Thoracic aorta (tissue), 2 donors: ENCODE data around the gene SERPINA4. TPM values are rescaled to one million over a fixed set of nuclear protein-coding genes. Genes with fewer than 3 reads are reported as not detected.
A peak's percentile ranks its signal among the peaks of the same experiment; 100 is the strongest.

Experiments used
- ATAC-seq: fragments of 150-250 bp; one replicate; pipeline ENCODE4 v1.8.0; 2017; ENCODE audit warnings: low read depth; ENCODE audit not compliant: insufficient number of reproducible peaks, low FRiP score
- DNase-seq: peaks from one replicate; pipeline ENCODE4 v3.0.0-alpha.2; 2020; ENCODE audit warnings: low spot score
- H3K27ac ChIP-seq, 2 donors: fragments of 200-600 bp; sonication (generic); 1 replicate in 1 of 2; 2 replicates in 1 of 2; pipeline ENCODE4 v1.5.1; 2016; ENCODE audit warnings: mild to moderate bottlenecking in 2 of 2, moderate library complexity in 2 of 2
- H3K27me3 ChIP-seq: fragments of 200-600 bp; sonication (generic); replicated peaks from 2 replicates; pipeline ENCODE4 v1.6.0; 2016; ENCODE audit warnings: mild to moderate bottlenecking; ENCODE audit not compliant: insufficient read depth
- H3K36me3 ChIP-seq: fragments of 200-600 bp; sonication (generic); one replicate; pipeline ENCODE4 v1.5.1; 2016
- H3K4me1 ChIP-seq, 2 donors: fragments of 200-600 bp; sonication (generic); 1 replicate in 1 of 2; 2 replicates in 1 of 2; pipeline versions ENCODE4 v1.5.1 to v1.6.0; 2016; ENCODE audit warnings: low read depth in 2 of 2, mild to moderate bottlenecking in 1 of 2; ENCODE audit not compliant: control insufficient read depth in 1 of 2
- H3K4me3 ChIP-seq: fragments of 200-600 bp; sonication (generic); 2 replicates; pipeline ENCODE4 v1.5.1; 2016; ENCODE audit warnings: mild to moderate bottlenecking
- H3K9me3 ChIP-seq: fragments of 200-600 bp; sonication (generic); 2 replicates; pipeline ENCODE4 v1.5.1; 2016
- CTCF ChIP-seq: fragments of 200-600 bp; sonication (generic); IDR thresholded peaks from one replicate; pipeline ENCODE4 v1.5.1; 2019; ENCODE audit warnings: antibody characterized with exemption
- total RNA-seq, 2 donors: library from RNA; depleted of rRNA; stranded (reverse); fragments of >200 nt; gene quantifications; one replicate each; pipeline versions ENCODE4 v1.1.0 to v1.2.3, GENCODE V29; 2016

Gene SERPINA4
- total RNA-seq, 2 donors from 2014 or later = not detected

- H3K9me3 ChIP-seq = no peaks in the 10 kb centered on the region
- no peak overlapping the region for H3K4me3 ChIP-seq
- H3K27ac ChIP-seq = no peak overlapping the region
- H3K36me3 ChIP-seq = no peaks in the 10 kb centered on the region
- no peak for TF ChIP-seq CTCF
- H3K4me1 ChIP-seq = peaks cover 0 to 12% of the 10 kb centered on the region in 2 donors
- ATAC-seq = no peak
- no peak for DNase-seq
- H3K27me3 ChIP-seq = no peaks in the 10 kb centered on the region
Measured at GRCh38 chr14:94570002-94570400, 8.8 kb downstream of the SERPINA4 start.

- no peak for TF ChIP-seq CTCF
- DNase-seq = no peak
- no peak for ATAC-seq
- Histone ChIP-seq H3K4me3 (no peak overlapping the region), H3K27me3 (no peaks in the 10 kb centered on the region), H3K9me3 (no peaks in the 10 kb centered on the region), H3K36me3 (no peaks in the 10 kb centered on the region), H3K4me1 (peaks cover 0 to 12% of the 10 kb centered on the region in 2 donors), H3K27ac (no peak overlapping the region)
Measured at GRCh38 chr14:94570440-94570839, 9.2 kb downstream of the SERPINA4 start.

GRCh38 chr14:94571395-94571794 lies 10.2 kb downstream of the SERPINA4 start:
- H3K27me3 ChIP-seq = no peaks in the 10 kb centered on the region
- ATAC-seq = no peak
- TF ChIP-seq CTCF = no peak

GRCh38 chr14:94571950-94572349 lies 10.7 kb downstream of the SERPINA4 start:
- Histone ChIP-seq H3K36me3 (no peaks in the 10 kb centered on the region), H3K4me1 (peaks cover 0 to 12% of the 10 kb centered on the region in 2 donors), H3K9me3 (no peaks in the 10 kb centered on the region), H3K27me3 (no peaks in the 10 kb centered on the region), H3K27ac (peak overlapping the region; percentile 51 to 68), H3K4me3 (no peak overlapping the region)
- TF ChIP-seq CTCF = no peak
- DNase-seq (no peak), ATAC-seq (peak; percentile 37)

More at GRCh38 chr14:94571395-94571794, 10.2 kb downstream of the SERPINA4 start:
- H3K9me3 ChIP-seq = no peaks in the 10 kb centered on the region
- H3K4me1 ChIP-seq = peaks cover 0 to 12% of the 10 kb centered on the region in 2 donors
- no peak overlapping the region for H3K4me3 ChIP-seq
- peak overlapping the region; percentile 51 to 68 for H3K27ac ChIP-seq
- DNase-seq = no peak
- no peaks in the 10 kb centered on the region for H3K36me3 ChIP-seq

GRCh38 chr14:94572637-94573303 lies 11.5 kb downstream of the SERPINA4 start:
- Histone ChIP-seq H3K36me3 (no peaks in the 10 kb centered on the region), H3K4me1 (peaks cover 0 to 12% of the 10 kb centered on the region in 2 donors), H3K27me3 (no peaks in the 10 kb centered on the region), H3K9me3 (no peaks in the 10 kb centered on the region), H3K27ac (peak overlapping the region; percentile 51 to 68), H3K4me3 (no peak overlapping the region)
- TF ChIP-seq CTCF = no peak
- ATAC-seq (no peak), DNase-seq (no peak)
